IPS-18a (cell line): Measurements from ENCODE around the gene TLX3.
A peak's percentile ranks its signal among the peaks of the same experiment; 100 is the strongest.

Experiments used
- H3K27ac ChIP-seq: one replicate; pipeline ENCODE4 v1.5.1; 2013; ENCODE audit warnings: low read length
- H3K27me3 ChIP-seq: one replicate; pipeline ENCODE4 v1.6.1; 2013; ENCODE audit warnings: mild to moderate bottlenecking, low read length; ENCODE audit not compliant: control insufficient read depth, insufficient read depth
- H3K36me3 ChIP-seq: one replicate; pipeline ENCODE4 v1.6.1; 2013; ENCODE audit warnings: low read depth, low read length; ENCODE audit not compliant: control insufficient read depth
- H3K4me1 ChIP-seq: one replicate; pipeline ENCODE4 v1.6.1; 2013; ENCODE audit warnings: low read depth, low read length; ENCODE audit not compliant: control insufficient read depth
- H3K4me3 ChIP-seq: one replicate; pipeline ENCODE4 v1.5.1; 2013; ENCODE audit warnings: low read length
- H3K9ac ChIP-seq: one replicate; pipeline ENCODE4 v1.6.1; 2013; ENCODE audit warnings: mild to moderate bottlenecking, low read length, moderate library complexity
- H3K9me3 ChIP-seq: one replicate; pipeline ENCODE4 v1.6.1; 2013; ENCODE audit warnings: low read depth, low read length; ENCODE audit not compliant: control insufficient read depth

Gene TLX3

DNA sequence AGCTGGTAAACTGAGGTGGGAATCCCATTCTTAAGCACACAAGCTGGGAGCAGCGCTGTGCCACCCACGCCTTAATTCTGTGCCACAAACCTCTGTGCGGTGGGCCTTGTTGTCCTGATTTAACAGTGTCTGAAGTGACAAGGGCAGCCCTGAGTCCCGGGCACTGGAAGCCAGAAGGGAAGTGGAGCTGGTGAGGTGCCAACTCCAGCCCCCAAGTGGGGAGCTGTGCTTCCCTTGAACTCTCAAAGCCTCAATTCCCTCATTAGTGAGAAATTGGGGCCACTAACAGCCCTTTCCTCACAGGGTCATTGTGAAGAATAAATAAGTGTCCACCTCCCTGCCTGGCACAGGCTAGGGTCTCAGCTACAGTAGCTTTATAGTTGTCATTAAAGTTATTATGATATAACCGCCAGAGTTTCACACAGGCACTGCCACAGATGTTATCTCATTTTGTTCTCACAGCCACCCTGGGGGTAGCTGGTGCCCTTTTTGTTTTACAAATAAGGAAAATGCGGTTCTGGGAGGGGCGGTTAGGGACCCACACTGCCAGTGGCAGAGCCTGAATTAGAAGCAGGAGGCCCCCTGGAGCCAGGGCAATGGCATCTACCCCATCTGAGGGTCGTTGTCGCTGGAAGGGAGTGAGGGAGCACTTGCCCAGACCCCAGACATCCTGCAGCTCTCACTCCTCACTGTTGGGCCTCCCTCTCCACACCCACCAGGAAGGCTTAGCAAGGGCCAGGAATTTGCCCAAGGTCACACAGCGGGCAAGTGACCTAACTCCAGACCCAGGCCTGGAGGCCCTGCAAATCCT, 2.1 kb upstream of the TLX3 start:
- H3K36me3 ChIP-seq: no peaks in the 10 kb centered on the region
- no peak overlapping the region for H3K27ac ChIP-seq
- H3K4me1 ChIP-seq: peaks cover 9% of the 10 kb centered on the region
- peaks cover 100% of the 10 kb centered on the region for H3K27me3 ChIP-seq
- no peaks in the 10 kb centered on the region for H3K9me3 ChIP-seq
- no peak overlapping the region for H3K9ac ChIP-seq
- no peak overlapping the region for H3K4me3 ChIP-seq

DNA sequence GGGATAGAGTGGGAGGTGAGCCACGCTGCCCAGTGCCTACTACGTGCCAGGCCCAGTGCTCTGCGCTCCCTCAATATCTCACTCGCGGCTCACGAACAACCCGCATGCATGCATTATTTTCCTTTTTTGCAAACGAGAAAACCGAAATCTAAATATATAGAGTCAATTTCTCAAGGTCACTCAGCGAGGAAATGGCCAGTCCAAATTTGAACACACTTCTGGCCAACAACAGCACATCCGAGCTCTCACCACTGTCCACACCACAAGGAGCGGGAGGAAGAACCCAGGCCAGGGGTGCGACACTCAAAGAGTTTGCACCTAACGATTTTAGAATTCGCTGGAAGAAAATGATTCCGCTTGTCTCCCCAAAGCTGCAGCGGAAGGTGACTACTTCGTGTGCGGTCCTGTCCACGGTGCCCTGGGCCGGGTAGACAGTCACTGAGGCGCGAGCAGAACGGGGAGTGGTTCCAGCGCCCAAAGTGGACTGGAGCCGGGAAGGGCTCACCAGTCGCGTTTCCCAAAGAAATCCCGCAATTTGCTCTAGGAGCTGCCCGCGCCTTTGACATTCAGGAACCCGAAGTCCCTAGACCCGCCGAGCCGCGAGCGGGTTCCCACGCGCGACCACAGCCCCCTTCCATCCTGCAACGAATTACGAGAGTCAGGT, 1.1 kb upstream of the TLX3 start:
- H3K9me3 ChIP-seq: no peaks in the 10 kb centered on the region
- no peaks in the 10 kb centered on the region for H3K36me3 ChIP-seq
- no peak overlapping the region for H3K9ac ChIP-seq
- H3K4me1 ChIP-seq: peaks cover 9% of the 10 kb centered on the region
- no peak overlapping the region for H3K27ac ChIP-seq
- no peak overlapping the region for H3K4me3 ChIP-seq
- peaks cover 100% of the 10 kb centered on the region for H3K27me3 ChIP-seq

DNA sequence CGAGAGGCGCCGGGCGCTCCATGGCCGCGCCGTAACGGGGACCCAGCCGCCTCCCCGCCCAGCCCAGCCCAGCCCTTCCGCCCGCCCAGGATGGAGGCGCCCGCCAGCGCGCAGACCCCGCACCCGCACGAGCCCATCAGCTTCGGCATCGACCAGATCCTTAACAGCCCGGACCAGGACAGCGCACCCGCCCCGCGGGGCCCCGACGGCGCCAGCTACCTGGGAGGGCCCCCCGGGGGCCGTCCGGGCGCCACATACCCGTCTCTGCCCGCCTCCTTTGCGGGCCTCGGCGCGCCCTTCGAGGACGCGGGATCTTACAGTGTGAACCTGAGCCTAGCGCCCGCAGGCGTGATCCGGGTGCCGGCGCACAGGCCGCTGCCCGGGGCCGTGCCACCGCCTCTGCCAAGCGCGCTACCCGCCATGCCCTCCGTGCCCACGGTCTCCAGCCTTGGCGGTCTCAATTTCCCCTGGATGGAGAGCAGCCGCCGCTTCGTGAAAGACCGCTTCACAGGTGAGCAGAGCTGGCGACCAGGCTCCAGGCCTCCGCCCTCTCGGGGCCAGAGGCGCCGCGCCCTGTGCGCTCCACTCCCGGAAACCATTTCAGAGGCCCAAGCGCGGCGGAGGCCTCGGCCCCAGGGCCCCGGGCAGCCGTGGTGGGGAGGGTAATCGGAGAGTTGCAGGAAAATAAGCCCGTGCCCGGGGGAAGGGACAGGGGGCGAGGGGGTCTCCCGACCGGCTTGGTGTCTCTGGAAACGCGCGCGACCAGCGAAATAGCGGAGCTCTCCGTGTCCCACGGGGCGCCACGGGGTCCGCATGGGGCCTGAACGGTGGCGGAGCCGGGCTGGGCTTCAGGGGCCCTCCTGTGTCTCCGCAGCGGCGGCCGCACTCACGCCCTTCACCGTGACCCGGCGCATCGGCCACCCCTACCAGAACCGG, 496 bp downstream of the TLX3 start:
- H3K27me3 ChIP-seq: peaks cover 100% of the 10 kb centered on the region

DNA sequence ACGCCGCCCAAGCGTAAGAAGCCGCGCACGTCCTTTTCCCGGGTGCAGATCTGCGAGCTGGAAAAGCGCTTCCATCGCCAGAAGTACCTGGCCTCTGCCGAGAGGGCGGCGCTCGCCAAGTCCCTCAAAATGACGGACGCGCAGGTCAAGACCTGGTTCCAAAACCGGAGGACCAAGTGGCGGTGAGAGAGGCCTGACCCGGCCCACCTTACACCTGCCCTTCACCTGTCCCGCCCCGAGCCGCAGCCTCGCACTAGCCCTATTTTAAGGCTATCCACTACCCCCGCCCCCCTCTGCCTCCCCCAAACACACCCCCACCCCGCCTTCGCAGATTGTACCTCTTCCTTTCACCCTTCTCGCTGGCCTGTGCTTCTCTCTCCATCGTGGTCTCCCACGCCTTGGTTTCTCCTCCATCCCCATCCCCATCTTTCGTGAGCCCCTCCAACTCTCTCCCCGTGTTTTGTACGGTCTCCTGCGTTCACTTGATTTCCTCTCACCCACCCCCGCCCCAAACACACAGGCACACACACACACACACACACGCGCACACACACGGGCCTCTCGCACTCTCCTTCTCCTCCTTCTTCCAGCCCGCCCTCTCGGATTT, 1.3 kb downstream of the TLX3 start:
- Histone ChIP-seq H3K36me3 (no peaks in the 10 kb centered on the region), H3K27ac (no peak overlapping the region)

More for the DNA sequence above, 496 bp downstream of the TLX3 start:
- no peak overlapping the region for H3K27ac ChIP-seq
- peaks cover 9% of the 10 kb centered on the region for H3K4me1 ChIP-seq
- no peaks in the 10 kb centered on the region for H3K9me3 ChIP-seq
- no peaks in the 10 kb centered on the region for H3K36me3 ChIP-seq
- no peak overlapping the region for H3K4me3 ChIP-seq
- no peak overlapping the region for H3K9ac ChIP-seq

DNA sequence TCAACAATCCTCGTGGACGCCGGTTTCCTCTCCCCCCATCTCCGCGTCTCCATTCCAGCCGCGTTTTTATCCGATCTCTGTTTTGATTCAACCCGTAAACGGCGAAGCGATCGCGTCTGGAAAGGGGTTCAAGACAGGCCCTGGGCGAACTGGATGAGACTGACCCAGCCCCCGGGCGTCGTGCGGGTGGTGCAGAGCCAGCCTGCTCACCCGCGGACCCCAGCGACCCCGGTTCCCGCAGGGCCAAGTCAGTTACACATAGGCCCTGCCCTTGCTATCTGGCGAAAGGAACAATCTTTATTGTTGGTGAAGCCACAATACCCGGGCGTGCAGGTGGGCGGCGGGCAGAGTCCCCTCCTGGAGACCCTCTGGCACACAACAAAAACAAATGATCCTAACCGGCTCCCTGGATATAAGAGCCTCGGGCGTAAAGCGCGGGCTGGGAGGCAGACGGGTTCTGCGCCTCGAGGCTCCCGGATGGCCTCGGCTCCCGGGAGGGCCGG, 1.8 kb downstream of the TLX3 start:
- no peak overlapping the region for H3K9ac ChIP-seq
- no peak overlapping the region for H3K4me3 ChIP-seq
- H3K9me3 ChIP-seq: no peaks in the 10 kb centered on the region
- H3K27me3 ChIP-seq: peaks cover 100% of the 10 kb centered on the region
- H3K4me1 ChIP-seq: peaks cover 9% of the 10 kb centered on the region
- H3K27ac ChIP-seq: no peak overlapping the region
- no peaks in the 10 kb centered on the region for H3K36me3 ChIP-seq

More for the DNA sequence above, 1.3 kb downstream of the TLX3 start:
- Histone ChIP-seq H3K4me1 (peaks cover 9% of the 10 kb centered on the region), H3K9me3 (no peaks in the 10 kb centered on the region), H3K27me3 (peaks cover 100% of the 10 kb centered on the region), H3K9ac (no peak overlapping the region), H3K4me3 (no peak overlapping the region)

DNA sequence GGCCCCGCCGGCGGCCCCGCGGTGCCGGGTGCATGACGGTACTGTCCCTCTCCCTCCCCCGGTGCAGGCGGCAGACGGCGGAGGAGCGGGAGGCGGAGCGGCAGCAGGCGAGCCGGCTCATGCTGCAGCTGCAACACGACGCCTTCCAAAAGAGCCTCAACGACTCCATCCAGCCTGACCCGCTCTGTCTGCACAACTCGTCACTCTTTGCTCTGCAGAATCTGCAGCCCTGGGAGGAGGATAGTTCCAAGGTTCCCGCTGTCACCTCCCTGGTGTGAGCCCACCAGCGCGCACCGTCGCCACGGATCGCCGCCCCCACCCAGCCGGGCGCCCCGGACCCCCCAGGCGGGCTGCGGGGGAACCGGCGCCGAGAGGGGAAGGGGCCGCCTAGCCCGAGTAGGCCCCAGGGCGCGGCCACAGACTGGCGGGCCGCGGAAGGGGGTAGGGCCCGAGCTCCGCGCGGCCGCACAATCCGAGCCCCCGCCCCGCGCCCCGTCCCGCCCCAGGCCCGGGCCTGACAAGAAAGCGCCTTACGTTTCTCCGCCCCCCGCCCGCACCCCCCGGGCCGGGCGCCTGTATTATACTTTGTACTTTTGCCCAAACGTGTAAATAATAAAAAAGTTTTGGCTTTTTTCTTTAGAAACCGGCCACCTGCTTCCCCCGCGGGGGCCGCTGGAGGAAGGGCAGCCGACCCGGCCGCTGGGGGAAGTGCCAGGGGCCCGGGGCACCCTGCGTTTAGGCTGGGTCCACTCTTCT, 2.5 kb downstream of the TLX3 start:
- Histone ChIP-seq H3K36me3 (no peaks in the 10 kb centered on the region), H3K4me1 (peaks cover 9% of the 10 kb centered on the region), H3K27ac (no peak overlapping the region), H3K27me3 (peaks cover 100% of the 10 kb centered on the region), H3K4me3 (peak overlapping the region; percentile 13), H3K9ac (no peak overlapping the region), H3K9me3 (no peaks in the 10 kb centered on the region)

DNA sequence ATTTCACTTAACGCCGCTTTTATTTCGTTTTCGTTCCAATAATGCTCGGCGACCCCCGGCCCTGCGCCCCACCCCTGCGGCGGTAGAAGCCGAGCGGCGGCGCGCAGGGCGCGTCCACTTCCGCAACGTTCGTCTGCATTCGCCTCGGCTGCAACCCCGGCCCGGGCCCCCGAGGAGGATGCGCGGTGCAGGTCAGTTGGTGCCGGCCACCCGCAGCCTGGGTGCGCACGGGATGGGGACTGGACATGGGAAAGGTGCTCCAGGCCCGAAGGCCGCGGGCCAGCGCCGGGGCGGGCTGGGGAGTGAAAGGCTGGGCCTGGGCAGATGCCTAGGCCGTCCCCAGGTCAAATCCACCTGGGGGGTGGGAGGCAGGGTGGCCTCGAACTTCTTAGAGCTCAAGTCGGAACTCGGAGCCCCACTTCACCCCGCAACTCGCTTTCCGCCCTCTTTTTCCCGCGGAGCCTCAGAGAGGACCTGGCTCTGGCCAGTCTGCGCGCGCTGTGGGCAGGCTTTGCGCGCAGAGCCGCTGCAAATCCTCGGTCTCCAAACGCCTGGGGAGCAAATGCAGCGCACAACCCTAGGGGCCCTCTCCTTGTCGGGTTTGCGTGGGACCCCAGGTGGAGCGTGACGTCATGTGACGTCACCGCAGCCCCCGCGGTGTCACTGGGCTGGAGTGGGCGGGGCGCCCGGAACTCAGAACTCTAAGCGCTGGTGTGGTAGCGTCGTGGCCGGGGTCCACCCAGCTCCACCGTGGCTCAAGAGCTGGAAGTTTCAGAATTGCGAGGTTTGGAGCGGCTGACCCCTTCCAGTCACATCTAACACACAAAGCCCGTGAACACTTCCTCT, 3.3 kb downstream of the TLX3 start:
- H3K9me3 ChIP-seq: no peaks in the 10 kb centered on the region
- no peaks in the 10 kb centered on the region for H3K36me3 ChIP-seq
- H3K4me3 ChIP-seq: peak overlapping the region; percentile 13
- peaks cover 100% of the 10 kb centered on the region for H3K27me3 ChIP-seq
- H3K27ac ChIP-seq: no peak overlapping the region
- H3K4me1 ChIP-seq: peaks cover 2% of the 10 kb centered on the region
- H3K9ac ChIP-seq: no peak overlapping the region

DNA sequence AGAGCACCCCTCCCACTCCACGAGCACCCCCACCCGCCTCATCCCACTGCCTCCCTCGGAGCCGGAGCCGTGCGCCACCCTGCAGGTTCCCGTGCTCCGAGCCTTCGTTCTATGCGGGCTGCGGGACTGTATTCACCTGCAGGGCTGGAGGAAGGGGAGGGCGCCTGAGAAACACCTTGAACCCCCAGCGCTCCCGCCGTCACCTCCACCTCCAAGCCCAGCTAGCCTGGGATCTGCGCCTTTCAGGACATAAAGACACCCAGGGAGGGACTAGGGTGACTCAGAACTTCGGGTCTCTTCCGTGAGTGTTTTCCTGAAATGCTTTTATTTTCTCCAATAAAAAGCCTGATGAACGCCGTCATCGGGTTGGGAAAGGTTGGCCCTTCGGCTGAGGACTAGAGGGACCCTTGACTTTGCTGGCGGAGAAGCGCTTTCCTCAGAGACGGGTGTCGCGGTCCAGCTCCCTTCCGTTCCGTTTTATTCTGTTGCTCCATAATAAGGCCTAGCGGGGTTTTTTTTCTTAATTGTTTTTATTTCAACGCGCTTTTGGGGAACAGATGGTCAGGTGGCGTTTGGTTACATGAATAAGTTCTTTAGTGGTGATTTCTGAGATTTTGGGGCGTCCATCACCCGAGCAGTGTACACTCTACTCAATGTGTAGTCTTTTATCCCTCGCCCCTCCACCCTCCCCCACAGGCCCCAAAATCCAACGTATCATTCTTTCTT, 4.6 kb downstream of the TLX3 start:
- no peak overlapping the region for H3K9ac ChIP-seq
- H3K4me1 ChIP-seq: no peaks in the 10 kb centered on the region
- H3K36me3 ChIP-seq: no peaks in the 10 kb centered on the region
- H3K9me3 ChIP-seq: no peaks in the 10 kb centered on the region
- no peak overlapping the region for H3K27ac ChIP-seq
- peaks cover 100% of the 10 kb centered on the region for H3K27me3 ChIP-seq
- H3K4me3 ChIP-seq: no peak overlapping the region

DNA sequence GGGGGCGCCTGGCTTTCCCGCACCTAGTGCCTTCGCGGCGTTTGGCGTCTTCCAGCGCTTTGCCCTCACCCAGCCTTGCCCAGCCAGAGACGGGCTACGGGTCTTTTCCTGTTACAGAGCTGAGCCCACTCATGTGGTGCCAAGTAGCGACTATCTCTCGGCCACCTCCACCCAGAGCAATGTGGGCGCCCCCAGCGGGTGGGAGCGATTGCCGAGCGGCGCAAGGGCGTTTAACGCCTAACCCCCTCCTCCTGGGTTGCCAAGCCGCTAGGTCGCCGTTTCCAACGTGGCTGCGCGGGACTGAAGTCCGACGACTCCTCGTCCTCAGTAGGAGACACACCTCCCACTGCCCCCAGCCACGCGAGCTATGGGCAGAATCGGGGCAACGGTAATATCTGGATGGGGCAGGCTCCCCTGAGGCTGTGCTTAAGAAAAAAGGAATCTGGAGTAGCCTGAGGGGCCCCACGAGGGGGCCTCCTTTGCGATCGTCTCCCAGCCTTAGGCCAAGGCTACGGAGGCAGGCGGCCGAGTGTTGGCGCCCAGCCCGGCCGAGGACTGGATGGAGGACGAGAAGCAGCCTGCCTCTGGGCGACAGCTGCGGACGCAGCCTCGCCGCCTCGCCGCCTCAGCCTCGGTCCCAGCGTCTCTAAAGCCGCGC, 5.8 kb downstream of the TLX3 start:
- Histone ChIP-seq H3K4me3 (no peak overlapping the region), H3K4me1 (no peaks in the 10 kb centered on the region), H3K27me3 (peaks cover 100% of the 10 kb centered on the region), H3K9me3 (no peaks in the 10 kb centered on the region), H3K36me3 (no peaks in the 10 kb centered on the region), H3K27ac (no peak overlapping the region), H3K9ac (no peak overlapping the region)
